Epithelial cell of prostate (primary cell): Measurements from ENCODE around the gene ADA.

Experiments used
- DNase-seq: peaks from one replicate; pipeline ENCODE4 v3.0.0-alpha.2; 2011; ENCODE audit warnings: low read depth, low spot score
- H3K27ac ChIP-seq: fragments of 450-650 bp; 2 replicates; pipeline ENCODE4 v1.5.1; 2017; ENCODE audit warnings: mild to moderate bottlenecking

The ADA gene

DNA sequence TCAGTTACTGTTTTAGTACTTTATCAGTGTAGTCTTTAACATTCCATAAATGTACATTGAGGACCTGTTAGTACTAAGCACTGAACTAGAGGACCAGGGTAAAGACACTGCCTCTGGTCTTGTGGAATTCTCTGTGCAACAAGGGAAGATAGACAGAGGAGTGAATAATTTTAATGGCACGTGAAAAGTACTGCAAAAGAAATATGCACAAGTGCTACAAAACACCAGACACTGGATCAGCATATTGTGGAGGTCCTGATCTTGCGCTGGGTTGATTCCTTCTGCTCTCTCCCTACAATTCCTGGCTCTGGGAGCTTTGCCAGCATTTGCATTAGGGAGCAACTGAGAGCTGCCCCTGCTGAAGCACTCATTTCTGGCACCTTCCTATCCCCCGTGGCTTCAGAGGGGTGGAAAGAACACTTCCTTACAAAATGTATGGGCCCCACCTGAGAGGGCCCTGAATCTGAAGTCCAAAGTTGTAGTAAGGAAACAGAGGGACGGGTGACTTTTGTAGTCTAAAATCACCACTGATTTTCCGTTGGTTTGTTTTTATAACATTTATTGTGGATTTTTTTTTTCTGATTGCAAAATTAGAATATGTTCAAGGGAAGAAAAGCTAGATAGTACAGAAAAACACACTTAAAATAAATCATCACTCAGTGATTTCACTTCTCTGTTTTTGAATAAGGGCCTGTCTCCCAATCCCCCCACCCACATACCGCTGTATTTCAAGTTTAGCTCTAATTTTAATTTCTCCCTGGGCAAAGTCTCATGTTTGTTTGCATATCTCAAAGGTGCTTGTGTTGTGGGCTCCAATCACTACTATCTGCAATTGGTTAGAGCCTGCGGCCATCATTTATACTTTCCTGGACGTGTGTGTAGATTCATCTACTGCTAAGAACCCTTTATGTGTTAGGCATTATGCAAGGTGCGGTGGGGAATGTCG is 64.2 kb downstream of the ADA start:
- DNase-seq = no peak

DNA sequence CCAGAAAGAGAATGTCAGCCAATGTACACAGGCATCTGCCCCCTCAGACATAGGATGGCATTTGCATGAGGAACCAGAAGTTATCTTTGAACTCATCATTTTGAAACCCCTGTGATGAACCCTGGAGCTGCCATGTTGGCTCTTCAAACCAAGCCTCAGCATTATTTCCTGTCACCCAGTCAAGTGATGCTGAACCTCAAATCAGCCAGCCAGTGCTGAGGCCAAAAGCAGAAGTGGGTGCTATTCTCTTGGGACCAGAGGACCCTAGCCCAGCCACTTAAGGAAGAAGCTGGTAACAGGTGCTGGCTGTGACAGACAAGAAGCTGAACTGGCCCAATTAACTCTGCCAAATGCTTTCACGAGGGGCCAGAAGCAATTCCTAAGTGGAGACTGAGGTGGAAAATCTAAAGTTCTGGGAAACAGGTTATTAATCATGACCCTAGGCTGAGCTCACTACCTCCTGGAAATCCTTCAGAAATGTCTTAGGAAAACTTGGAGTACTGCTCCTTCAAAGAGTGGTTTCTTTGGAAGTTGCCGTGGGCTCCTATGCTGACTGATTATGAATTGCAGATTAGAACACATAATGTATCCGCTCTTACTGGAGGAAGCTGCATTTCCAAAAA is 65.1 kb downstream of the ADA start:
- no peak for DNase-seq
- no peak overlapping the region for H3K27ac ChIP-seq

More for the DNA sequence above, 64.2 kb downstream of the ADA start:
- no peak overlapping the region for H3K27ac ChIP-seq

DNA sequence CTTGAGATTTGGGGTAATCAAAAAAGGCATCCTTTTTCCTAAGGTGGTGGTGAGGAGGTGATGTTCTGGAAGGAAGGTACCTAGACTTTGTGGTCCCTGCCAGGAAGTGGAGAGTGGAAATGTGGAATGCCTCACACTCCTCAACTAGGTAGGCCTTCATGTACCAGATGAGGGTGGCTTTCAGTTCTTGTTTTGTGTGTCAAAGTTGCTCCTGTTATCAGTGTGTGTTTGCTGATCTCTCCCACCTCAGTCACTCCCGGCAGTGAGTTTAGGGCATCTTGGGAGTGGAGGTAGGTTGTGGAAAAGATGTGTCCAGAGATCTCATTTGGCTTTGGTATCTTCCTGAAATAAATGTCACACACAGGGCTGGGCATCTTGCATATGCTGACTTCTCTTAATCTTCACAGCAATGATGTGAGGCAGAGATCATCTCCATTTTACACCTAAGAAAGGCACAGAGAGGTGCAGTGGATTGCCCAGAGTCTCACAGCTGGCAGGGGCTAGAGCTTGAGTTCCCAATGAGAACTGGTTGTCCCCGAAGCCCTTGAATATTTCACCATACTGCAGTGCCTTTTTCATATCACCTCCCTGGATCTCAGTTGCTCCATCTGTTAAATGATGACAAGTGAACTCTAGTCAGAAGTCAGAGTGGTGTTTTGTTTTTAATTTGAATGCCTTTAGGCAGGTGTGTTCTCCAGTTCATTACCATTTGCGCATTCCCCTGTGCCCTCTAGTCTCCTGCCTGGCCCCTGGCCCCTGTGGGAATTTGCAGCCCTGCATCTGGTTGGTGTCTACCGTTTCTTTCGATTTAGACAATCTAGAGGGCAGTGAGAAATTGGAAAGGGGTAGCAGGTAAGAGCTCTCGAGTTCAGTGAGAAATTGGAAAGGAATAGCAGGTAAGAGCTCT is 66.2 kb downstream of the ADA start:
- no peak overlapping the region for H3K27ac ChIP-seq
- DNase-seq = no peak

DNA sequence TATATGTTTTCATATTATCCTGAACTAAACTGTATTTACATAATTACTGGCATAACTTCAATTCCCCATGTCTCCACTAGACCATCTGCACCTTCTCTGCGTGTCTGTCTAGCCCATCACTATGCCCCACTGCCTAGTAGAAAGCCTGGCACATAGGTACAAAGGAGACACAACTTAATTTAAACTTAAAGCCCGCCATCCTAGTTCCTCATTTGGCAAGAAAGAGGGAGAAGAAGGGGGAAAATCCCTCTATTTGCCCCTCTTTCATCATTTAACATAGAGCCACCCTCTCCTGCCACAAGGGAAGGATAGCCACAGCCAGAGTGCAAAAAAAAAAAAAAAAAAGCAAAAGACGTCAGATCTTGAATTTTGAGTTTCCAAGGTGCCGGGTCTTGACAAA is 67.3 kb downstream of the ADA start:
- H3K27ac ChIP-seq = no peak overlapping the region
- DNase-seq = no peak

DNA sequence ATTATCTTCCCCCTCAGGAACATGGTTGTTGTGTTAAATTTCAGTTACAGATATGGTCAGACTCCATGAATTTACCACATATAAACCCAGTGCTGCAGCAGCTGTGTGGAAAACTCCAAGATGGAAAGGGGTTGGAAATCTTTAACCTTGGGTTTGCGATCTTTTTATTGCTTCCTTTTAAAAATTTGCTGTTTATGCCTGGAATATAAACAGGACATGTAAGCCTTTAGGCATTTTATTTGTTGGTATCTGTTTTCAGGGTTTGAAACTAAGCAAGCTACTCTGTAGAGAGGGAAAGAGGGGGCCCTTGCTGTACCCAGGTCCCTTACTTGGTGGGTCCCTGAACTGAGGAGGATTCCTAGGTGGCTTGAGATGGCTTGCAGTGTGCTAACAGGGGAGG is 68.3 kb downstream of the ADA start:
- DNase-seq = no peak
- no peak overlapping the region for H3K27ac ChIP-seq

DNA sequence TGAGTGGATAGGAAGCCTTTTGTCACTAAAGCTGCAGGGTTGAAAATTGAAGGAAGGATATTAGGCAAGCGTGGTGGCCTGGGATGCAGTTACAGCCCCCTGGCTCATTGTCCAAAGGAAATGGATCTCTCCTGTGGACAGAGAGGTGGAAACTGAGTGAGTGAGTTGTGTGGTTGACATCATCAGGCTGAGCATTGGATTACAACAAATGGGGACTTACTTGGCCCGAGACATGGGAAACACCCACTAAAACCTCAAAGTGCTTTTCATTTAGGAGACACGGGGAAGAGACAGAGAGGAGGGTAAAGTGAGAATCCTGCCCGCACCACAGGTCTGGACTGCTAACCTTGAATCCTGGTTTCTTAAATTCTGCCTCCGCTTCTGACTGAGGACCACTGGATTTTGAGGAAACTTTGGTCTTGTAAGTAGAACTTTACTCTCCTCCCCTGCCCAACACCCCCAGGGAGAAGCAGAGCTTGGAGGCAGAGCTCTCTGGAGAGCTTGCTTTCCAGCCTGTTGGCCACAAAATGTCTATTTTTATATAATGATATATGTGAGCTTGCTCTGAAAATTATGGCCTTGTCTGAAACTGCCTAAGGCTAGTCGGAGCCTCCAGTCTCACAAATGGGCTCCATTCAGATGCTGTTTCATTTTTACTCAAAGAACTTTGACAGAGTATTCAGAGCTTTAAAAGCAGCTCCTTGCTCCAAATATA is 69.0 kb downstream of the ADA start, which contains the start of gene PKIG:
PKIG (plus strand) TSS at position 269 of the 715 bp plus-strand sequence. CDS start 31,978 bp downstream, outside the sequence.
- no peak for DNase-seq
- H3K27ac ChIP-seq = no peak within 1 kb of the TSS

DNA sequence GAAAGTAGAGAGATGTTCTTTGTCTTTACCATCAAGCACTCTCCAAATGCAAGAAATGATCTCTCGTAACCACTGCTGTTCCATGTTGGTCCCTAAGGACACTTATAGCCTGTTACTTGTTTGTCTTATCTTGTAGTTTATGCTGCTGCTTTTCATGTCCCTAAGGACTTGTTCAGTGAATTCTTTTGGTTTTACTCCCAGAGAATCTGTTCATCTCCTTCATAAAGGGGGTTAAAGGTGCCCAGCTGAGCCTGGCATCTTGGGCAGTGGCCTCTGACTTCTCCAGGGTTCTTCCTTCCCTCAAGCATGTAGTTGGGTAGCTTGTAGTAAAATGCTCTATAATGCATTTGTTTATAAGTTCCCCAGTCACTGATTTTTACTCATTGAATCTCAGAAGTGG is 70.0 kb downstream of the ADA start:
- no peak overlapping the region for H3K27ac ChIP-seq
- no peak for DNase-seq

DNA sequence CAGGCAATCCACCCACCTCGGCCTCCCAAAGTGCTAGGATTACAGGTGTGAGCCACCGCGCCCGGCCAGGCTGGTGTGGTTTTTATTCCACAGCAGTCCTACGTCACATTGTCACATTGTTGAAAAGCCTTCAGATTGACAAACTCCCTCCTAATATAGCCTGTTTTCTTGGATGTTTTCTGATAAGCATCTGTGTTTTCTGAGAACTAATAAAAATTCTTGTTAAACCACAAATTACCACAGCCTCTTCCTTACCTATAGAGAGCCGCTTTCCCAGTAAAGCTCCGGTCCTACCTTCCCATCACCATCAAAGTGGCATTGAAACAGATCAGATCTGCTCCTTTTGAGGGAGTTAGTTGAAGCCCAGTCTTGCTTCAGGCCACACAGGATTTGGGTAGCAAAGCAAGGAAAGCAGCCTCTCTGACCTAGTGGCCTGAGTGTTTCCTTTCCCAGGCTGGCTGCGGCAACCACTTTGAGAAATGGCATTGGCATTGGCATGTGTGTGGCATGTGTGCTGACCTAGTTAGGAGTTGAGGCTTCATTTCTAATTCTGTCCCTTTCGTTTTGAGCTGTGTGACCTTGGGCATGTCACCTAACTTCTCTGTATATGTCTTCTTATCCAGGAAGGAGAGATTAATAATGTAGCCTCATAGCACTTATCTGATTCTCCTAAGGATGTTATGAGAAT is 70.8 kb downstream of the ADA start:
- DNase-seq = no peak
- no peak overlapping the region for H3K27ac ChIP-seq

DNA sequence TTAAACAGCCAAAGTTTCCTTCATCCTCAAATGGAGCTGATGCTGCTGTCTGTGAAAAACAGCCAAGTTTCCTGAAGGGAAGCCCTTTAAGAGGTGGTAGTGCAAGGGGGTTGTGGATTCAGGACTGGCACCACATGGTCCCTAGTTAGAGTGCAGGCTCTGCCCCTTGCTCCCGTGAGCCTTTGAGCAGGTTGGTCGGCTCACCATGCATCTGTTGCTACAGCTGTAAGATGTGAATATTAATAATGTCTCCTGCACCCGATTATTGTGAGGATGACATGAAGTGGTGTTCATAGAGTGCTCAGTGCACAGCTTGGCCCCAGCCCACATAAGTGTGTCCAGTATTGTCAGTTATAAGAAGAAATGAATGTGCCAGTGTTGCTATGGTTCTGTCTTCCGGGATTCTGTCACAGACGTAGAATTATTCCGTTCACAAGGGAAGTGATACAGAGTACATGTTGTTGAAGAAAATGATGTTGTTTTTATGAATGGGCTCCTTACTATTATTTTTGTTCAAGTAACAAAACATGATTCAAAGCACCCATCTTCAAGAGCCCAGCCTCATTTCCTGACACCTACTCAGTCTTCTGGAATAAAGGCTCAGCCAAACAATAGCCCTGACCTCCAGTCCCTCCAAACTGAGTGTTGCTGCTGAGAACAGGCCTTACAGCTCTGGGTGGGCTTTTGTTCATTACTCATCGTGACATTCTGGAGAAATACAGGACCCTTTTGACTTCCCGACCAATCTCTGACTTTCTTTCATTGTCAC is 72.0 kb downstream of the ADA start:
- no peak for DNase-seq
- no peak overlapping the region for H3K27ac ChIP-seq

DNA sequence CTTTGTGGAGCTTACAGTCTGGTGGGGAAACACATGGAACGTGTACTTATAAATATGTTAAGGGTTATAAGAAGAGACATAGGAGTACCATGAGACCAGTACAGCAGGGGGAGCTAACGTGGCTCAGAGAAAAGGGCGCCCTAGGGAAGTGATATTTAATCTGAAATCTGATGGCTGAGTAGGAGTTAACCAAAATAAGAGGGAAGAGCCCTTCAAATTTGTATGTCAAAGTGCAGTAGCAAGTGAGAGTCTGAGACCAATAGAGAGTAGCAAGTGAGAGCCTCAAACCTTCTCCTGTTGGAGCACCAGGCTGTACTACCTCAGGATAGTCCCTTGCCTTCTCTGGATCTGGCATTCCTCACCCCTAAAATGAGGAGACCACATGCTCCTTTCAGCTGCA is 75.2 kb downstream of the ADA start:
- DNase-seq = no peak
- no peak overlapping the region for H3K27ac ChIP-seq

DNA sequence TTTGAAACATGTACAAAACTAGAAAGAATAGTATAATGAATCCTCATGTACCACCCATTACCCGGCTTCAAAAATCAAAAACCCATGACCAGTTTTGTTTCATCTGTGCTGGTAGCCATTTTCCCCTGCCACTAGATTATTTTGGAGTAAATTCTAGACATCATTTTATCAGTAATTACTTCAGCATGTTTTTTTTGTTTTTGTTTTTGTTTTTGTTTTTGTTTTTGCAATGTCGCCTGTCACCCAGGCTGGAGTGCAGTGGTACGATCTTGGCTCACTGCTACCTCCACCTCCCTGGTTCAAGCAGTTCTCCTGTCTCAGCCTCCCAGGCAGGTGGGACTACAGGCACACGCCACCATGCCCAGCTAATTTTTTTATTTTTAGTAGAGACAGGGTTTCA is 77.1 kb downstream of the ADA start:
- H3K27ac ChIP-seq = no peak overlapping the region
- no peak for DNase-seq

DNA sequence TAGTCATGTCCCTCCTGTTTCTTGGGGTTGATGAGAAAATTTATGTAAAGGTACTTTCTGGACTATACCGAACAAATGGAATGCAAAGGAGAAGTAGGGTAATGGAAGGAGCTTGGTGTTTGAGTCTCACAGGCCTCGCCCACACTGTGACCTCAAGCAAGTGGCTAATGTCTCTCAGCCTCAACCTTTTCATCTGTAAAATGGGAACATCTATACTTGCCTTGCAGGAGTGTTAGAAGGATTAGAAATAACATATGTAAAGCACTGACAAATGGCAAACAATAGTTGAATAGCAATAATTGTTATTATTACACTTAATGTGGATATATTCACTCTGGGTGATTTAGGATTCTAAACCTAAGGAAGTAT is 78.0 kb downstream of the ADA start:
- peak overlapping the region; percentile 92 for H3K27ac ChIP-seq
- no peak for DNase-seq

DNA sequence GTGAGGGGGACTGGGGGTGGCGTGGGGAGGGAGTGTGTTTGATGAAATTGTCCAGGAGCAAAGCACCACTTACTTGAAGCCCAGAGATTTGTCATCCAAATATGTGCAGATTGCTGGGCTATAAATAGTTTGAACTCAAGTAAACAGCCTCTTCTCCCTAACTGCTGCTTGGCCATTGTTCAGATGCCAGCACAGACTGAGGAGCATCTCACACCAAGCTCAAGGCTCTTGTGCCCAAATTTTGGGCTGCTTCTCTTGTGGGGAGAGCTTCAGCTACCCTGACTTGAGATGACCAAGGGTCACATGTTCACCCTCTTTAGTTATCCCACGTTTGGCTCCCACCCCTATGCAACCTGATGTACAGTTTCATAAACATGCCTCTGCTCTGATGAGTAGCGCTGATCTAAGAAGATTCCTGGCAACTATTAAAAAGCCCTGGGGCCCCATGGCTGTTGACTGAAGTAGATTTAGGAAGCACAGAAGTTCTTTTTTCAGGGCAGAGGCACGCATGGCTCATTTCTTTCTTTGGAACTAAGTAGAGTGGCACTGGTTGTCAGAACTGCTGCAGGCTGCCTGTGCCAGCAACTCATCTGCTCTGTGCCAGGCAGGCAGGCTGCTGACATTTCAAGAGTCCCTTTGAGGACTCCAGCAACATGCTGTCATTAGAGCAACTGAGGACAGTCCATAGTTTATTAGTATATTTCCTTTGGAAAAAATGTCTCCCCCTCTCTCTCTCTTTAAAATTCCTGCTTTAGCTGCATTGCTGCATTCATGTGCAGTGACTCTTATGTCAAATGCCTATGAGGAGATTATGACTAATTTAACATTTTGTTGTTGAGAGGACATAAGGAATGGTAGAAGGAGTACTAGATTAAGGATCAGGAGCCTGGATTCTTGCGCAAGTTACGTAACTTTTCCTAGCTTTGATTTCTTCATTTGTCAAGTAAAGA is 78.7 kb downstream of the ADA start:
- H3K27ac ChIP-seq = peak overlapping the region; percentile 92
- DNase-seq = peak; percentile 83

DNA sequence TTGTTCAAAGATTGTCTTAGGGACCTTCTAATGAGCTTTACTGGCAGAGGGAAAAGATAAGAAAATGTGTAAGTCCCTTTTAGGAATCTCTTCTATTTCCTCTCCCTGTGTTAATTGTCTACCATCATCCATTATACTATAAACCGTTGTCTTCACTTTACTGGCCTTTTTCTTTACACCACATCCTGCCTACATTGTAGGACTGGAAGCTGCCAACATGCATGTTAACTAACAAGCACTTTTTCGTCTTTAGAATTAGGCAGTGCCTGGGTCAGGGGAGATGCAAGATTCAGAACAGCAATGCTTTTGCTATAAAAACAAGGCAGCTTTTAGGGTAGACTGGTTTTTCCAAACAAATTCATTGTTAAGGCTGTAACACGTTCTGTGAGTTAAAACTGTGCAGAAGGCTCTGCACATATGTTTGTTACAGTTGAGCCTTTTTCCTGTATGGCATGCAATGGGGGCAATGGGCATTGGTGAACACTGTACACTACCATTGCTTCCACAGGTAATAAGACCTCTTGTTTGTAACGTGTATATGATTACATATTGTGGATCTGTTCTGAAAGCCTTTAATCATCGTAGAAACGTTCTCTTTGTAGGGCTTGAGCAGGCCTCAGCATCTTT is 80.0 kb downstream of the ADA start:
- H3K27ac ChIP-seq = peak overlapping the region; percentile 92

DNA sequence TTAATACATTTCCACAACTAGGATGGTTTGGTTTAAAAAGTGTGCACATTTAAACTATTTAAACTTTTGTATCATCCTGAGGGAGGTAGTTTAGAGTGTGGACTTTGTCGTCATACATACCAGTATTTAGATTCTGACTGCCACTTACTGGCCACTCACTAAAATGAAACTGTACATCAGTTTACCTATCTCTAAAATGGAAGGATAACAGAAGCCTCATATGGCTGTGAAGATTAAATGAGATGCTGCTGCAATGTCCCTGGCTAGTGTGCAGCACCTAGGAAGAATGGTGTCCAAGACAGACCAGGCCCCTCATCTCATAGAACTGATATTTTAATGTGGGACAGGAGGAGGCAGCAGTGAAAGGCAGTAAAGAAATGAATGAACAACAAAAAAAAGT is 81.1 kb downstream of the ADA start:
- DNase-seq = no peak
- H3K27ac ChIP-seq = no peak overlapping the region

More for the DNA sequence above, 80.0 kb downstream of the ADA start:
- no peak for DNase-seq
